K562 (cell line): Measurements from ENCODE around the gene SBF1. TPM values are rescaled to one million over a fixed set of nuclear protein-coding genes. Genes with fewer than 3 reads are reported as not detected.
A peak's percentile ranks its signal among the peaks of the same experiment; 100 is the strongest.

Experiments used
- BRF1 ChIP-seq: IDR thresholded peaks from 3 replicates; pipeline ENCODE4 v1.6.1; 2011; ENCODE audit warnings: borderline replicate concordance, mild to moderate bottlenecking; ENCODE audit not compliant: insufficient read length; ENCODE audit errors: extremely low read depth
- CBFB ChIP-seq: sonication (generic); formaldehyde crosslinking; IDR thresholded peaks from 2 replicates; pipeline ENCODE4 v1.4.0; 2020; ENCODE audit warnings: mild to moderate bottlenecking, missing genetic modification reagents
- ETS2 ChIP-seq: IDR thresholded peaks from 2 replicates; pipeline ENCODE4 v1.6.1; 2016; ENCODE audit warnings: borderline replicate concordance, missing genetic modification characterization, mild to moderate bottlenecking, moderate library complexity, missing compliant biosample characterization; ENCODE audit not compliant: poor library complexity, severe bottlenecking
- GATA2 ChIP-seq: sonication (generic); formaldehyde crosslinking; IDR thresholded peaks from 2 replicates; pipeline ENCODE4 v1.4.0; 2020; ENCODE audit warnings: mild to moderate bottlenecking, missing genetic modification reagents
- GTF2A2 ChIP-seq: IDR thresholded peaks from 2 replicates; pipeline ENCODE4 v1.6.1; 2016; ENCODE audit warnings: mild to moderate bottlenecking, missing genetic modification characterization, missing compliant biosample characterization
- HNRNPUL1 ChIP-seq: fragments of 200-400 bp; formaldehyde crosslinking; IDR thresholded peaks from 2 replicates; pipeline ENCODE4 v1.6.1; 2017; ENCODE audit warnings: low read length
- ID3 ChIP-seq, 2 experiments: fragments of 250-450 bp in 1 of 2; fragments of 450-650 bp in 1 of 2; sonication (Bioruptor Pico) in 1 of 2; IDR thresholded peaks; 2 replicates each; pipeline versions ENCODE4 v1.6.1 to v1.8.0; 2016 to 2021; ENCODE audit warnings: mild to moderate bottlenecking in 2 of 2, moderate library complexity in 2 of 2, missing compliant biosample characterization in 1 of 2, missing genetic modification characterization in 1 of 2
- NBN ChIP-seq: fragments of 450-650 bp; IDR thresholded peaks from 2 replicates; pipeline ENCODE4 v1.6.1; 2016; ENCODE audit warnings: low read depth, mild to moderate bottlenecking
- NFIC ChIP-seq: fragments of 450-650 bp; IDR thresholded peaks from 2 replicates; pipeline ENCODE4 v1.6.1; 2017; ENCODE audit warnings: mild to moderate bottlenecking, inconsistent platforms
- PCBP1 ChIP-seq: fragments of 200-400 bp; formaldehyde crosslinking; IDR thresholded peaks from 2 replicates; pipeline ENCODE4 v1.6.1; 2018; ENCODE audit warnings: mild to moderate bottlenecking, low read depth, low read length; ENCODE audit not compliant: poor library complexity, severe bottlenecking
- SAP30 ChIP-seq: fragments of 200-600 bp; sonication (generic); IDR thresholded peaks from 2 replicates; pipeline ENCODE4 v1.6.1; 2012; ENCODE audit warnings: borderline replicate concordance, low read depth, mild to moderate bottlenecking, moderate library complexity, low read length, control low read depth, inconsistent platforms; ENCODE audit not compliant: insufficient read depth, poor library complexity, severe bottlenecking
- SNRNP70 ChIP-seq: fragments of 200-400 bp; formaldehyde crosslinking; optimal IDR thresholded peaks from 2 replicates; pipeline ENCODE3; 2017; ENCODE audit warnings: low read depth, low read length
- ZBTB2 ChIP-seq: fragments of 450-650 bp; IDR thresholded peaks from 2 replicates; pipeline ENCODE4 v1.6.1; 2016; ENCODE audit warnings: antibody characterized with exemption
- ZNF174 ChIP-seq: fragments of 250-450 bp; sonication (Bioruptor Pico); IDR thresholded peaks from 2 replicates; pipeline ENCODE4 v1.4.0; 2020; ENCODE audit warnings: mild to moderate bottlenecking
- ZNF384 ChIP-seq: IDR thresholded peaks from 2 replicates; pipeline ENCODE4 v1.6.1; 2012; ENCODE audit warnings: low read depth, low read length, improper control_type of control experiment
- ZNF785 ChIP-seq: fragments of 250-450 bp; sonication (Bioruptor Pico); IDR thresholded peaks from 2 replicates; pipeline ENCODE4 v1.4.0; 2020; ENCODE audit warnings: mild to moderate bottlenecking
- polyA plus RNA-seq, 8 experiments: library from polyadenylated mRNA; depleted of rRNA in 4 of 8; stranded (reverse) in 5 of 8; unstranded in 3 of 8; fragments of >200 nt; fragmentation: Nextera tagmentation in 2 of 8; fragmentation: Illumina TruSeq in 1 of 8; extraction: Ambion mirVana in 2 of 8; extraction: Trizol in 1 of 8; gene quantifications; 2 replicates each; pipeline versions ENCODE4 v1.2.1 to v1.2.3, GENCODE V29; 2011 to 2014; ENCODE audit warnings: inconsistent platforms in 1 of 8, missing spikeins in 1 of 8
- total RNA-seq, 7 experiments: library from RNA; depleted of rRNA in 6 of 7; stranded (reverse); fragments of >200 nt in 6 of 7; fragmentation: Illumina TruSeq in 2 of 7; extraction: Trizol in 2 of 7; gene quantifications; 2 replicates each; pipeline versions ENCODE4 v1.2.1 to v1.2.3, GENCODE V29; 2011 to 2021; ENCODE audit warnings: low replicate concordance in 1 of 7
- TF ChIP-seq, protein P1 (sequence below): fragments of 250-450 bp; sonication (Bioruptor Pico); IDR thresholded peaks from 2 replicates; pipeline ENCODE4 v1.5.0; 2022; ENCODE audit warnings: mild to moderate bottlenecking
- TF ChIP-seq, protein P2 (sequence below): sonication (generic); formaldehyde crosslinking; IDR thresholded peaks from 2 replicates; pipeline ENCODE4 v1.8.1; 2023; ENCODE audit warnings: mild to moderate bottlenecking, missing genetic modification reagents
- TF ChIP-seq, protein P3 (sequence below): sonication (generic); formaldehyde crosslinking; IDR thresholded peaks from 2 replicates; pipeline ENCODE4 v1.9.0; 2022; ENCODE audit warnings: mild to moderate bottlenecking, missing genetic modification reagents

The SBF1 gene
- total and polyA plus RNA-seq, 9 of the 15 experiments (the other 6 are each of a cell fraction or from before 2014, with no cell fraction given), result 0.44 to 50.4 (median 11.4) TPM

GRCh38 chr22:50485221-50486131 is 10.6 kb upstream of the SBF1 start (continued):
- TF ChIP-seq, protein P1, sequence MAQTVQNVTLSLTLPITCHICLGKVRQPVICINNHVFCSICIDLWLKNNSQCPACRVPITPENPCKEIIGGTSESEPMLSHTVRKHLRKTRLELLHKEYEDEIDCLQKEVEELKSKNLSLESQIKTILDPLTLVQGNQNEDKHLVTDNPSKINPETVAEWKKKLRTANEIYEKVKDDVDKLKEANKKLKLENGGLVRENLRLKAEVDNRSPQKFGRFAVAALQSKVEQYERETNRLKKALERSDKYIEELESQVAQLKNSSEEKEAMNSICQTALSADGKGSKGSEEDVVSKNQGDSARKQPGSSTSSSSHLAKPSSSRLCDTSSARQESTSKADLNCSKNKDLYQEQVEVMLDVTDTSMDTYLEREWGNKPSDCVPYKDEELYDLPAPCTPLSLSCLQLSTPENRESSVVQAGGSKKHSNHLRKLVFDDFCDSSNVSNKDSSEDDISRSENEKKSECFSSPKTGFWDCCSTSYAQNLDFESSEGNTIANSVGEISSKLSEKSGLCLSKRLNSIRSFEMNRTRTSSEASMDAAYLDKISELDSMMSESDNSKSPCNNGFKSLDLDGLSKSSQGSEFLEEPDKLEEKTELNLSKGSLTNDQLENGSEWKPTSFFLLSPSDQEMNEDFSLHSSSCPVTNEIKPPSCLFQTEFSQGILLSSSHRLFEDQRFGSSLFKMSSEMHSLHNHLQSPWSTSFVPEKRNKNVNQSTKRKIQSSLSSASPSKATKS, result no peak
- no peak for TF ChIP-seq ZBTB2
- peak; percentile 53; the same call in 1 of the 2 replicates for TF ChIP-seq ZNF384
- TF ChIP-seq BRF1, result no peak
- no peak for TF ChIP-seq SNRNP70
- TF ChIP-seq, protein P2, sequence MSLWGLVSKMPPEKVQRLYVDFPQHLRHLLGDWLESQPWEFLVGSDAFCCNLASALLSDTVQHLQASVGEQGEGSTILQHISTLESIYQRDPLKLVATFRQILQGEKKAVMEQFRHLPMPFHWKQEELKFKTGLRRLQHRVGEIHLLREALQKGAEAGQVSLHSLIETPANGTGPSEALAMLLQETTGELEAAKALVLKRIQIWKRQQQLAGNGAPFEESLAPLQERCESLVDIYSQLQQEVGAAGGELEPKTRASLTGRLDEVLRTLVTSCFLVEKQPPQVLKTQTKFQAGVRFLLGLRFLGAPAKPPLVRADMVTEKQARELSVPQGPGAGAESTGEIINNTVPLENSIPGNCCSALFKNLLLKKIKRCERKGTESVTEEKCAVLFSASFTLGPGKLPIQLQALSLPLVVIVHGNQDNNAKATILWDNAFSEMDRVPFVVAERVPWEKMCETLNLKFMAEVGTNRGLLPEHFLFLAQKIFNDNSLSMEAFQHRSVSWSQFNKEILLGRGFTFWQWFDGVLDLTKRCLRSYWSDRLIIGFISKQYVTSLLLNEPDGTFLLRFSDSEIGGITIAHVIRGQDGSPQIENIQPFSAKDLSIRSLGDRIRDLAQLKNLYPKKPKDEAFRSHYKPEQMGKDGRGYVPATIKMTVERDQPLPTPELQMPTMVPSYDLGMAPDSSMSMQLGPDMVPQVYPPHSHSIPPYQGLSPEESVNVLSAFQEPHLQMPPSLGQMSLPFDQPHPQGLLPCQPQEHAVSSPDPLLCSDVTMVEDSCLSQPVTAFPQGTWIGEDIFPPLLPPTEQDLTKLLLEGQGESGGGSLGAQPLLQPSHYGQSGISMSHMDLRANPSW, result no peak
- TF ChIP-seq NFIC, result peak; percentile 29; the same call in 1 of the 2 replicates
- TF ChIP-seq NBN, result no peak
- TF ChIP-seq ZNF174 (CRISPR knock-in tag), result no peak
- no peak for TF ChIP-seq ZNF785 (CRISPR knock-in tag)
- TF ChIP-seq, protein P3, sequence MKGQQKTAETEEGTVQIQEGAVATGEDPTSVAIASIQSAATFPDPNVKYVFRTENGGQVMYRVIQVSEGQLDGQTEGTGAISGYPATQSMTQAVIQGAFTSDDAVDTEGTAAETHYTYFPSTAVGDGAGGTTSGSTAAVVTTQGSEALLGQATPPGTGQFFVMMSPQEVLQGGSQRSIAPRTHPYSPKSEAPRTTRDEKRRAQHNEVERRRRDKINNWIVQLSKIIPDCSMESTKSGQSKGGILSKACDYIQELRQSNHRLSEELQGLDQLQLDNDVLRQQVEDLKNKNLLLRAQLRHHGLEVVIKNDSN, result peak; percentile 93
- no peak for TF ChIP-seq ID3 (CRISPR knock-in tag; IDR thresholded peaks at IDR 0.05)
- no peak for TF ChIP-seq ID3 (tag; IDR thresholded peaks at IDR 0.05)
- no peak for TF ChIP-seq HNRNPUL1
- no peak for TF ChIP-seq GATA2 (CRISPR knock-in tag)
- TF ChIP-seq GTF2A2 (tag), result no peak
- no peak for TF ChIP-seq SAP30
- TF ChIP-seq PCBP1, result no peak
- TF ChIP-seq CBFB, result no peak
- no peak for TF ChIP-seq ETS2 (tag)
